NOMO-1 (cell line): Measurements from ENCODE around the gene ZNF891.

ENCODE experiments used
- DNase-seq, 2 experiments: peaks; one replicate each; lab custom pipeline; 2025; ENCODE audit not compliant: unreplicated experiment in 2 of 2; lab: John Stamatoyannopoulos, UW

Gene ZNF891

DNA sequence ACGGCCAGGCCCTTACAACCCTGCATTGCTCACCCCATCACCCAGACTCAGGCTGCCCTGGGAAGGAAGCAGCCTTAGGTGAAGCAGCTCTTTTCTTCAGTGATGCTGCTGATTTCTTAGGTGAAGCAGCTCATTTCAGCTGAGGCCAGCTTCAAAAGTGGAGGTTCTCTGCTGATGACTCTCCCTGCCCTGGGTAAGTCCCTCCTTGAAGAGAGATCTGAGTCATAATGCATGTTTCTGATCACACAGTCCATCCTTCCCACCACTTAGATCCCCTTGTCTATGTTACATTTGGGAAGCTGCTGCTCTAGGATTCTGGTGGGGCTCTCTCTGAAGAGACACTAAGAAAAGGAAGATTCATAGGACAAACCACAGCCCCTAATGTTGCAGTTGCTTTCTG, 66.5 kb downstream of the ZNF891 start:
- DNase-seq, result no peak

- no peak for DNase-seq
Measured at GRCh38 chr12:133061954-133062353, 68.1 kb downstream of the ZNF891 start.

DNA sequence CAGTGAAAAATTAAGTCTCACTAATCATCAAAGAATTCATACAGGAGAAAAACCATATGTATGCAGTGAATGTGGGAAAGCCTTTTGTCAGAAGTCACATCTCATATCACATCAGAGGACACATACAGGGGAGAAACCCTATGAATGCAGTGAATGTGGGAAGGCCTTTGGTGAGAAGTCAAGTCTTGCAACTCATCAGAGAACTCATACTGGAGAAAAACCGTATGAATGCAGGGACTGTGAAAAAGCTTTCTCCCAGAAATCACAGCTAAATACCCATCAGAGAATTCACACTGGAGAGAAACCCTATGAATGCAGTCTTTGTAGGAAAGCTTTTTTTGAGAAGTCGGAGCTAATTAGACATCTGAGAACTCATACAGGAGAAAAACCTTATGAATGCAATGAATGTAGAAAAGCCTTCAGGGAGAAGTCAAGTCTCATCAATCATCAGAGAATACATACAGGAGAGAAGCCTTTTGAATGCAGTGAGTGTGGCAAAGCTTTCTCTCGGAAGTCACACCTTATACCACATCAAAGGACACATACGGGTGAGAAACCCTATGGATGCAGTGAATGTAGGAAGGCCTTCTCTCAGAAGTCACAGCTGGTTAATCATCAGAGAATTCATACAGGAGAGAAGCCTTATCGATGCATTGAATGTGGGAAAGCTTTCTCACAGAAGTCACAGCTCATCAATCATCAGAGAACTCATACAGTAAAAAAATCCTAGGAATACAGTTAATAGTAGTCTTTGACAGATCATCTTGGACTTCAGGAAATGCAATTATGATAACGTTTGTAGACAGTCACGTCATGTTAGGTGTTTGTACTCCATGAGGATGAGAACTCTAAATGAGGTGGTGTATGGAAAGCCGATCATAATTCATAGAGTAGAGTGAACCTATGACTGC, 71.6 kb downstream of the ZNF891 start:
- DNase-seq, result no peak

DNA sequence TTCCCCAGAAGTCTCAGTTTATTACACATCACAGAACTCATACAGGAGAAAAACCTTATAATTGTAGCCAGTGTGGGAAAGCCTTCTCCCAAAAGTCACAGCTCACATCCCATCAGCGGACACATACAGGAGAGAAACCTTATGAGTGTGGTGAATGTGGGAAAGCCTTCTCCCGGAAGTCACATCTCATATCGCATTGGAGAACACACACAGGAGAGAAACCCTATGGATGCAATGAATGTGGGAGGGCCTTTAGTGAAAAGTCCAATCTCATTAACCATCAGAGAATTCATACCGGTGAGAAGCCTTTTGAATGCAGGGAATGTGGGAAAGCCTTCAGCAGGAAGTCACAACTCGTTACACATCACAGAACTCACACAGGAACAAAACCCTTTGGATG, 72.6 kb downstream of the ZNF891 start:
- no peak for DNase-seq
